HL-60 (cell line): Measurements from ENCODE around the gene GALR2.

Experiments
- DNase-seq, 2 experiments: peaks; one replicate each; pipeline ENCODE4 v3.0.0-alpha.2; 2010 to 2020; ENCODE audit warnings: low read depth in 1 of 2, low spot score in 1 of 2
- H3K27ac ChIP-seq: fragments of 250-450 bp; sonication (Bioruptor Pico); replicated peaks from 2 replicates; pipeline ENCODE4 v1.5.1; 2020; ENCODE audit warnings: mild to moderate bottlenecking, moderate library complexity
- H3K27me3 ChIP-seq: fragments of 250-450 bp; sonication (Bioruptor Pico); 2 replicates; pipeline ENCODE4 v1.5.1; 2021; ENCODE audit warnings: mild to moderate bottlenecking, moderate library complexity; ENCODE audit not compliant: insufficient read depth, poor library complexity, severe bottlenecking
- H3K4me3 ChIP-seq: replicated peaks from 2 replicates; pipeline ENCODE4 v1.5.1; 2011; ENCODE audit warnings: mild to moderate bottlenecking, control low read depth, low read length; ENCODE audit not compliant: insufficient read depth
- GABPA ChIP-seq: IDR thresholded peaks from 2 replicates; pipeline ENCODE4 v1.6.1; 2012; ENCODE audit warnings: low read depth
- POLR2AphosphoS5 ChIP-seq: IDR thresholded peaks from 2 replicates; pipeline ENCODE4 v1.6.1; 2012; ENCODE audit warnings: low read depth
- SPI1 ChIP-seq: IDR thresholded peaks from 2 replicates; pipeline ENCODE4 v1.6.1; 2012; ENCODE audit warnings: low read depth, mild to moderate bottlenecking, borderline replicate concordance
- TF ChIP-seq, protein P1 (sequence below): IDR thresholded peaks from one replicate; pipeline ENCODE4 v1.5.1; 2011; ENCODE audit warnings: low read length, control low read depth, inconsistent platforms; ENCODE audit not compliant: insufficient read depth
- TF ChIP-seq, protein P2 (sequence below): IDR thresholded peaks from 2 replicates; pipeline ENCODE4 v1.6.1; 2012; ENCODE audit warnings: low read depth; ENCODE audit not compliant: insufficient replicate concordance

Gene GALR2

DNA sequence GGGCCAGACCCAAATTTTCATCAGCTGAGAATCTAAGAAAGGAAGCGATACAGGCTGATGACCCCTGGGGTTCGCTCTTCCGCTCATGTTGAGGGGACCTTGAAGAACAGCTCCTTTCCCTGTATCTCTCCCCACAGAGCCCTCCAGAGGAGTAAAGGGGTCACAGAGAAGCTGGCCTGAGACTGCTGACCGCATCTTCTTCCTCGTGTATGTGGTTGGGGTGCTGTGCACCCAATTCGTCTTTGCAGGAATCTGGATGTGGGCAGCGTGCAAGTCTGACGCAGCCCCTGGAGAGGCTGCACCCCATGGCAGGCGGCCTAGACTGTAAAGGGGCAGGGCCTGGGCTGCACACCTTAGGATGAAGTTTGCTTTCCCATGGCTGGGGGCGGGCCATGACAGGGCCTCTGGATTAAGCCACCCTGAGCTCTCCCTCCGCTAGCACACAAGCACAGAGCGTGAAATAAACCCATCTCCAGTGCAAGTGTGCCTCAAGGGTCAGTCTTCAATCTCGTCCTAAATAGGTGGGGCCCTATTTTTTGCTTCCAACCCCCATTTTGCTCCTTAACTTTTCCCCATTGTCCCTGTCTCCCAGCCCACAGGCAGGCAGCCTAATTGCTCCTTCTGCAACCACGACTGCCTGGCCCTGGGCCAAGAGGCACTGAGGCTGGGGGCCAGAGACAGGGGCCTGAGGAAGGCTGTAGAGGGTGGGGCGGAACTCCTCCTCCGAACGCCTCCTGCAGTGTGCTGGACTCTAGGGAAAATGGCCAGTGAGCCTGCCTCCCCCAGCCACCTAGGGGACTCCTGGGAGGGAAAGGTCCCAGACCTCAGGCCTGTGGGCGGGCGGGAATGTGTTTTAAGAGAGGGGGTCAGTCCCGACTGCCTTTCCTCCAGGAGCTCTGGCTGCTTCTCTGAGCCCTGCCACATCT, 8.0 kb downstream of the GALR2 start:
- H3K4me3 ChIP-seq = no peak overlapping the region
- no peak overlapping the region for H3K27ac ChIP-seq
- H3K27me3 ChIP-seq = peaks cover 20% of the 10 kb centered on the region
- TF ChIP-seq GABPA = no peak
- TF ChIP-seq, protein P1, sequence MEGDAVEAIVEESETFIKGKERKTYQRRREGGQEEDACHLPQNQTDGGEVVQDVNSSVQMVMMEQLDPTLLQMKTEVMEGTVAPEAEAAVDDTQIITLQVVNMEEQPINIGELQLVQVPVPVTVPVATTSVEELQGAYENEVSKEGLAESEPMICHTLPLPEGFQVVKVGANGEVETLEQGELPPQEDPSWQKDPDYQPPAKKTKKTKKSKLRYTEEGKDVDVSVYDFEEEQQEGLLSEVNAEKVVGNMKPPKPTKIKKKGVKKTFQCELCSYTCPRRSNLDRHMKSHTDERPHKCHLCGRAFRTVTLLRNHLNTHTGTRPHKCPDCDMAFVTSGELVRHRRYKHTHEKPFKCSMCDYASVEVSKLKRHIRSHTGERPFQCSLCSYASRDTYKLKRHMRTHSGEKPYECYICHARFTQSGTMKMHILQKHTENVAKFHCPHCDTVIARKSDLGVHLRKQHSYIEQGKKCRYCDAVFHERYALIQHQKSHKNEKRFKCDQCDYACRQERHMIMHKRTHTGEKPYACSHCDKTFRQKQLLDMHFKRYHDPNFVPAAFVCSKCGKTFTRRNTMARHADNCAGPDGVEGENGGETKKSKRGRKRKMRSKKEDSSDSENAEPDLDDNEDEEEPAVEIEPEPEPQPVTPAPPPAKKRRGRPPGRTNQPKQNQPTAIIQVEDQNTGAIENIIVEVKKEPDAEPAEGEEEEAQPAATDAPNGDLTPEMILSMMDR = no peak
- TF ChIP-seq POLR2AphosphoS5 = no peak
- TF ChIP-seq SPI1 = no peak
- TF ChIP-seq, protein P2, sequence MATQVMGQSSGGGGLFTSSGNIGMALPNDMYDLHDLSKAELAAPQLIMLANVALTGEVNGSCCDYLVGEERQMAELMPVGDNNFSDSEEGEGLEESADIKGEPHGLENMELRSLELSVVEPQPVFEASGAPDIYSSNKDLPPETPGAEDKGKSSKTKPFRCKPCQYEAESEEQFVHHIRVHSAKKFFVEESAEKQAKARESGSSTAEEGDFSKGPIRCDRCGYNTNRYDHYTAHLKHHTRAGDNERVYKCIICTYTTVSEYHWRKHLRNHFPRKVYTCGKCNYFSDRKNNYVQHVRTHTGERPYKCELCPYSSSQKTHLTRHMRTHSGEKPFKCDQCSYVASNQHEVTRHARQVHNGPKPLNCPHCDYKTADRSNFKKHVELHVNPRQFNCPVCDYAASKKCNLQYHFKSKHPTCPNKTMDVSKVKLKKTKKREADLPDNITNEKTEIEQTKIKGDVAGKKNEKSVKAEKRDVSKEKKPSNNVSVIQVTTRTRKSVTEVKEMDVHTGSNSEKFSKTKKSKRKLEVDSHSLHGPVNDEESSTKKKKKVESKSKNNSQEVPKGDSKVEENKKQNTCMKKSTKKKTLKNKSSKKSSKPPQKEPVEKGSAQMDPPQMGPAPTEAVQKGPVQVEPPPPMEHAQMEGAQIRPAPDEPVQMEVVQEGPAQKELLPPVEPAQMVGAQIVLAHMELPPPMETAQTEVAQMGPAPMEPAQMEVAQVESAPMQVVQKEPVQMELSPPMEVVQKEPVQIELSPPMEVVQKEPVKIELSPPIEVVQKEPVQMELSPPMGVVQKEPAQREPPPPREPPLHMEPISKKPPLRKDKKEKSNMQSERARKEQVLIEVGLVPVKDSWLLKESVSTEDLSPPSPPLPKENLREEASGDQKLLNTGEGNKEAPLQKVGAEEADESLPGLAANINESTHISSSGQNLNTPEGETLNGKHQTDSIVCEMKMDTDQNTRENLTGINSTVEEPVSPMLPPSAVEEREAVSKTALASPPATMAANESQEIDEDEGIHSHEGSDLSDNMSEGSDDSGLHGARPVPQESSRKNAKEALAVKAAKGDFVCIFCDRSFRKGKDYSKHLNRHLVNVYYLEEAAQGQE = no peak
- no peak for DNase-seq

DNA sequence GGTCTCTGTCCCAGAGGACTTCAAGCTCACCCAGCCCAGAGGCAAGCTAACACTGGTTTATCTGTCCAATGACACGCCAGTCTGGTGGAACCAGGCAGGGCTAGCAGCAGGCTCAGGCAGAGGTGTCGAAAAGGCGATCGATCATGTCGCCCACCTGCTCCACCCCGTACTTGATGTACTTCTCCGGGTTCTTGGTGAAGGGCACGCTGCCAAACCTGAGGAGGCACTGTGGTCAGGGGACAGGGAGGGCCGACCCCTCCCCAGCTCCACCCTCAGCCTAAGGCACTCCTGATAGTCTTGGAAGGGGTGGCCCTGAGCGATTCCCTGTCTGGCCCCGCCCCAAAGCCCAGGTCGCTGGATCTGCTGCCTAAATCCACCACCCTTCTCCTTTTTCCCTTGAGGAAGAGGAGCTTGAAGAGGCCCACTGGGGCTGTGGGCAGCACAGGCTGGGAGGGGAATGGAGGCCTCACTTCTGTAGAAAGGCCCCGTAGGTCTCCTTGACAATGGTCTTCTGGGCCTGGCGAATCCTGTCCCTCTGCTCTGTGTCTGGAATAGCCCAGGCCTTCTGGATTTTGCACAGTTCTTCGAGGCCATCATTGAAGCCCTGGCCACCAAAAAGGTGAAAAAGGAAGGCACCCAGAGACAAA, 9.1 kb downstream of the GALR2 start:
- no peak overlapping the region for H3K4me3 ChIP-seq
- peaks cover 13% of the 10 kb centered on the region for H3K27me3 ChIP-seq
- no peak for DNase-seq
- TF ChIP-seq GABPA (no peak), SPI1 (no peak), POLR2AphosphoS5 (no peak)
- TF ChIP-seq, protein P1 = no peak
- TF ChIP-seq, protein P2 = no peak
- no peak overlapping the region for H3K27ac ChIP-seq

DNA sequence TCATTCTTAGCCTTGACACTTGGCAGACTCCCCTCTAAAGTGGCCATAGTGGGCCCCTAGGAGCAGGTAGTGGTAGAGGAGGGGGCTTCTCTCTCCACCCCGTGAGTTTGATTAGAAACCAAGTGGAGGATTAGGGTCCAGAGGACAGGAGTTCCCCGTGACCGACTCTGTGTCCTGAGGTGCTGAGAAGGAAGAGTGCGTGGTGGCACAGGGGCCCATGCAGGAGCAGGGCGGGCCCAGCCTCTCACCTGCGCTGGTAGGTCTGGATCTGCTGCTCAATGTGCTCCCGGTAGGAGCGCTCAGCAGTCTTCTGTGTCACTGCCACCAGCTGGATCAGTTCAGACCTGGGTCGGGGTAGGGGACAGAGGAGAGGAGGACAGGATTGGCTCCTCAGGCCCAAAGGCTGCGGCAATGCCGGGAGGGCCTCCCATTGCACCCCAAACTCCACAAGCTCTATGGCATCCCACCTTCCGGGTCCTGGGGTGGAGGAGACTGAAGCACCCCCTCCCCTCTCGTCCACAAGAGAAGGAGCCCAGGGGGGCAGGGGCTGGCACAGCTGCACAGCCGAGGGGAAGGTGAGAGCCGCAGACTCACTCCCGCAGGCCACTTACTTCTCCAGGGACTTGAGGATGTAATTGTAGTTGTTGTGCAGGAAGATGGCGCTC, 10.6 kb downstream of the GALR2 start:
- no peak overlapping the region for H3K27ac ChIP-seq
- no peak for DNase-seq
- no peaks in the 10 kb centered on the region for H3K27me3 ChIP-seq
- no peak overlapping the region for H3K4me3 ChIP-seq
- TF ChIP-seq, protein P1 = no peak
- TF ChIP-seq POLR2AphosphoS5 (no peak), GABPA (no peak), SPI1 (no peak)
- TF ChIP-seq, protein P2 = no peak
